ENCODE data around the gene SUN2. TPM values are rescaled to one million over a fixed set of nuclear protein-coding genes. Genes with fewer than 3 reads are reported as not detected.

SUN2 gene
- total RNA-seq, 1 experiment from 2014 or later = 66.3 TPM

- Mint-ChIP-seq H3K27ac (ENCODE audit: unreplicated experiment) (peak within 1 kb of the TSS; percentile 98), H3K9me3 (ENCODE audit: low read depth, unreplicated experiment) (no peaks in the 10 kb centered on the region), H3K4me1 (ENCODE audit: low read depth, unreplicated experiment) (peaks cover 29% of the 10 kb centered on the region), H3K4me3 (ENCODE audit: low read depth, unreplicated experiment) (peak within 1 kb of the TSS; percentile 76), H3K27me3 (ENCODE audit: unreplicated experiment) (no peaks in the 10 kb centered on the region), H3K36me3 (ENCODE audit: insufficient read depth, unreplicated experiment) (peaks cover 72% of the 10 kb centered on the region)
- TSS peak; percentile 88 for BruUV-seq (replicated peaks)
- peak; percentile 97 for DNase-seq
- intact Hi-C loops (cut with micrococcal nuclease; ENCODE audit: unreplicated experiment) = no loop called here
- CTCF ChIA-PET = no interaction called here
- TF ChIP-seq CTCF (IDR thresholded peaks at IDR 0.05; ENCODE audit: unreplicated experiment) = no peak
Measured at GRCh38 chr22:38700789-38701628, 54.8 kb downstream of the SUN2 start, which contains the start of gene JOSD1. TSS of gene JOSD1 (minus strand) at chr22:38700943. CDS start at chr22:38699987, 956 bp downstream.

- no peak for TF ChIP-seq CTCF (IDR thresholded peaks at IDR 0.05; ENCODE audit: unreplicated experiment)
- CTCF ChIA-PET = interaction anchor here (0.6 to 1.6 kb wide), 2 partner anchors 18 to 1014 kb away, joined by 3 to 8 read pairs; partner anchors contain the start of genes NOL12 and TOMM22
- DNase-seq = peak; percentile 73
- Mint-ChIP-seq H3K9me3 (ENCODE audit: low read depth, unreplicated experiment) (no peaks in the 10 kb centered on the region), H3K4me3 (ENCODE audit: low read depth, unreplicated experiment) (peak overlapping the region; percentile 76), H3K27me3 (ENCODE audit: unreplicated experiment) (no peaks in the 10 kb centered on the region), H3K36me3 (ENCODE audit: insufficient read depth, unreplicated experiment) (peaks cover 67% of the 10 kb centered on the region), H3K4me1 (ENCODE audit: low read depth, unreplicated experiment) (peaks cover 32% of the 10 kb centered on the region), H3K27ac (ENCODE audit: unreplicated experiment) (peak overlapping the region; percentile 98)
- intact Hi-C loops (cut with micrococcal nuclease; ENCODE audit: unreplicated experiment) = no loop called here
- no TSS peak for BruUV-seq (replicated peaks)
Measured at GRCh38 chr22:38700270-38700788, 55.5 kb downstream of the SUN2 start.

- Mint-ChIP-seq H3K36me3 (ENCODE audit: insufficient read depth, unreplicated experiment) (peaks cover 67% of the 10 kb centered on the region), H3K27ac (ENCODE audit: unreplicated experiment) (peak overlapping the region; percentile 98), H3K9me3 (ENCODE audit: low read depth, unreplicated experiment) (no peaks in the 10 kb centered on the region), H3K27me3 (ENCODE audit: unreplicated experiment) (no peaks in the 10 kb centered on the region), H3K4me1 (ENCODE audit: low read depth, unreplicated experiment) (peaks cover 32% of the 10 kb centered on the region), H3K4me3 (ENCODE audit: low read depth, unreplicated experiment) (peak overlapping the region; percentile 76)
- CTCF ChIA-PET = interaction anchor here (1.6 kb wide), 1 partner anchor 18 kb away, joined by 8 read pairs; the partner anchor contains the start of gene TOMM22
- TSS peak; percentile 69 for BruUV-seq (replicated peaks)
- intact Hi-C loops (cut with micrococcal nuclease; ENCODE audit: unreplicated experiment) = no loop called here
- no peak for TF ChIP-seq CTCF (IDR thresholded peaks at IDR 0.05; ENCODE audit: unreplicated experiment)
- no peak for DNase-seq
Measured at GRCh38 chr22:38699784-38700183, 56.0 kb downstream of the SUN2 start.

- no peaks in the 10 kb centered on the region for H3K27me3 Mint-ChIP-seq (ENCODE audit: unreplicated experiment)
- peaks cover 35% of the 10 kb centered on the region for H3K4me1 Mint-ChIP-seq (ENCODE audit: low read depth, unreplicated experiment)
- peaks cover 72% of the 10 kb centered on the region for H3K36me3 Mint-ChIP-seq (ENCODE audit: insufficient read depth, unreplicated experiment)
- H3K4me3 Mint-ChIP-seq (ENCODE audit: low read depth, unreplicated experiment) = peak overlapping the region; percentile 76
- BruUV-seq (replicated peaks) = no TSS peak
- no peak for TF ChIP-seq CTCF (IDR thresholded peaks at IDR 0.05; ENCODE audit: unreplicated experiment)
- no peak for DNase-seq
- CTCF ChIA-PET = interaction anchor here (1.6 kb wide), 1 partner anchor 17 kb away, joined by 8 read pairs; the partner anchor contains the start of gene TOMM22
- H3K9me3 Mint-ChIP-seq (ENCODE audit: low read depth, unreplicated experiment) = no peaks in the 10 kb centered on the region
- H3K27ac Mint-ChIP-seq (ENCODE audit: unreplicated experiment) = peak overlapping the region; percentile 98
- intact Hi-C loops (cut with micrococcal nuclease; ENCODE audit: unreplicated experiment) = no loop called here
Measured at GRCh38 chr22:38699143-38699542, 56.7 kb downstream of the SUN2 start.

Measured in Calu3 (cell line).